GM19025 (cell line): Measurements from ENCODE around the gene C1QTNF12.
"Not testable (repeated sequence)": the region's sequence is repeated elsewhere in the genome, so short reads cannot be mapped to it uniquely, and the experiment has no call there.

Experiments used
- ATAC-seq: cut with Tn5 transposase; IDR thresholded peaks from one replicate; pipeline ENCODE4 v1.9.1; 2021; ENCODE audit warnings: mild to moderate bottlenecking, low read depth, moderate library complexity; ENCODE audit not compliant: unreplicated experiment

Gene C1QTNF12

DNA sequence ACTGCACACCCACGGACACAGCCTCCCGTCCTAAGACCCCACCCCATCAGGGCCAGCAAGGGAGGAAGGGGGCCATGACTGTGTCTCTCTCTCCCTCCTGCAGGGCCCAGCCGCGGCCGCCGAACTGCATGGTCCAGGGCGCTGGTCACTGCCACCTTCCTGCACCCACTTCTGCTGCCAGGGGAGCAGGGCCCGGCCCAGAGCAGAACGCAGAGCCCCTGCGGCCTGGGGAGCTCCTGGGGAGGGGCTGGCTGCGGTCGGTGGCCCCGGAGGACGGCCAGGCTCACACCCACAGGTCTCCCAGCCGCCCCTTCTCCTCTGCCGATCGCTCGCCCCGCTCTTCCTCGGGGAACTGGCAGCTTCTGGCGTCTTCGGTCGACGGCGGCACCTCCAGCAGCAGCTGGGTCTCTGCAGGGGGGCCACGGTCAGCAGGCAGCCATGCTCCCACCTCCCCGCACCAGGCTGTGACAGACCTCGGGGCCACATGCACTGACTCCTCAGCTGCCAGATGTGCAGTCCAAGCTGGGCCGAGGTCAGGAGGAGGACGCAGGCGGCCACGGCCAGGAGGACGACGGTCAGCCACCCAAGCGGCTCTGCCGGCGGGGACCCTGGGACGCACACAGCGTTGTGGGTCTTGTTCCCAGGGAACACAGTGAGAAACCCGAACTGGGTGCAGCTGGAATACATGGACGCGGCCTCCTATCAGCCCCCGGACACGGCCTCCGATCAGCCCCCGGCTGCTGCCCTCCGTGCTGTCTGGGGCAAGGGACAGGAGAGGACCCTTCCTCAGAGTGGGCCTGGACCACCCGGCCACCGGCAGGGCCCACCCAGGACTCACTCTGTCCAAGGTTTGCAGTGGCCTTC, 42.7 kb downstream of the C1QTNF12 start:
- ATAC-seq = no peak

DNA sequence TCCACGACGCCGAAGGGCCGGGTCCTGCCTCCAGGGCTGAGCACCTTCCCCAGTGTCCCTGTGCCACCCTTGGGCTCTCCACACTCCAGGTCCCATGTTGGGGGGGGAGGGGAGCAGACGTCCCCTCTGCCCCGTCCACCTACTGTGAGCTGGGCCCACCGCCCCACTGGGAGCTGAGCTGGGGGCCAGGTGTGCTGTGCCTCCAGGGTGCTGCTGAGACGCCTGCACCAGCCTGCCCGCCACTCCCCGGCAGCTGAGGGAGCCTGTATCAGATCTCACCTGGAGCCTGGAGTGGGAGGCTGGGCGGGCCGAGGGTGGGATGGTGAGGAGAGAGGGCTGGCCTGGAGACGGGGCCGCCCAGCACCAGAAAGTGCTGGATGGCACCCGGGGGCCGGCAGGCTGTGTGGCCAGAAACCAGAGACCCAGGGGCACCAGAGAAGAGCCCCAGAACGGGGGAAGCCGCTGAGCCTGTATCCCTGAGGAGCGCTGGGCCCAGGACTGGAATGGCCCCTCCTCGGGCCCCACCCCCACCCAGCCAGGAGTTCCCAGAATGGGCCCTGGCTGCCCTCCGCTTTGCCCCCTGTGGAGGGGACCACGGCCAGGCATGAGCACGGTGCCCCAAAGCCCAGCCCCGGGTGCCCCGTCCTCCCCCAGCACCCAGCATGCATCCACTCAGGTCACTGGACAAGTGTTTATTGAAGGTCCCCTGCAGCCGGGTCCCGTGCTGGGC, 43.5 kb downstream of the C1QTNF12 start:
- no peak for ATAC-seq

- ATAC-seq = no peak
Observed at GRCh38 chr1:1200876-1201810, 45.4 kb downstream of the C1QTNF12 start.

GRCh38 chr1:1199961-1200875, 46.3 kb downstream of the C1QTNF12 start:
- no peak for ATAC-seq

DNA sequence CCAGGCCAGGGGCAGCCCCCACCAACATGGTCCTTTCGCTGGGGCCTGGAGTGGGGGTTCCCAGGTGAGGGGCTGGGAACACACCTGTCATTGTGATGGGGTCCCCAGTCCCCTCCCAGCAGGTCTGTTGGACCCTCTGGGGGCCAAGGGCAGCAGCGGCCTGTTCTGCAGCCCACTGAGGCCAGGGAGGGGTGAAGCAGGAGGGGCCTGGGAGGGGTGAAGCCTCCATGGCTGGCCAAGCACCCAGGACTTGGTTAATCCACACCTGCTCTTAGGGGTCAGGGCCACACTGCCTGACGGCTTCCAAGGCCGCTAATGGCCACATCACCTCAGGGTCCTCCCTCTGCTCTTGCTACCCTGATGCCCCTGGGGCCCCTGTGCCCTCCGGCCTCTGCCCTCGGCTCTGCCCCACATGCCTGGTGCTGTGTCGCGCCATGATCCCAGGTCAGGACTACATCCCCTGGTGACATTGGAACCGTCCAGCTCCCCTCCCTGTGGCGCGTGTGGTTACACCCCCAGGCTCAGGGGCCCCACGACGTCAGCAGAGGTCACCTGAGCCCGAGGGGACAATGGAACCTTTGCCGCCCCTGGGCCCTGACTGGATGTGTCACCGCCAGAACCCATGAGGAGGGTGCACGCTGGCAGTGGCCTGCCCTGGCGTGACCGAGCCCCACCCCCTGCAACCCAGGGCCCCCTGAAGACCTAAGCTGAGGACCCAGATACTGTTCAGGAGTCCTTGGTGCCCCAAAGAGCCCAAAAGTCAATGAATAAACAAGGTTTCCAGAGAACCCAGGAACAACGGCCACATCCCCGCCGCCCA, 47.2 kb downstream of the C1QTNF12 start:
- no peak for ATAC-seq

GRCh38 chr1:1198423-1199140, 47.9 kb downstream of the C1QTNF12 start:
- no peak for ATAC-seq

DNA sequence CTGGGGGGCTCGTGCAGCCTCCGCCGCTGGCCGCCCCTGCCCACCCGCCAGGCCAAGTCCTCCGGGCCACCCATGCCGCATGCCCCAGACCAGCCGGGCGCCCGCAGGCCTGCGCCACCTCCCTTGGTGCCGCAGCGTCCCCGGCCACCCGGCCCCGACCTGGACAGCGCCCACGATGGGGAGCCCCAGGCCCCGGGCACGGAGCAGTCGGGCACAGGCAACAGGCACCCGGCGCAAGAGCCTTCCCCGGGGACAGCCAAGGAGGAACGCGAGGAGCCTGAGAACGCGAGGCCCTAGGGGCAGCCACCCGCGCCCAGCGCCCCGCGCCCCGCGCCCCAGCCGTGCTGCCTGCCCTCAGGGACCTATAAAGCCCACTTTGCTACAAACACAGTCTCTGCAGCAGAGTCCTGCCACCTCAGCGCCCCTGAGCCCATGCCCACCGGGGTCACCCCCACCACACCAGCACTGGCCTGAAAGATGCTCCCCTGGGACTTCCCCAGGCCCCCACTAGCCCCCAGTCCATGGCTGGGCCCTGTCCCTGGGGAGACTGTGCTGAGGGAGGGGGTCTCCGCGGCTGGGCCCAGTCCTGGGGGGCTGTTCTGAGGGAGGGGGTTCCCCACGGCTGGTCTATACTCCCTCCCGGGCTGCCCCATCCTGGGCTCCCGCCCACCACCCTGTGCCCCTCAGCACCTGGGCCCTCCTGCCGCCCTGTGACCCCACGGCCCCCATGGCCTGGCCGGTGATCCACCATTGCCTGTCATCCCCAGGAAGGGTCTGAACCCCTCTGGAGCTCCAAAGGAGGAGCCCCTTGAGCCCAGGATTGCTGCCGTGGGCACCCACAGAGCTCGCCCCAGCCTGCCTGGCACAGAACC, 48.7 kb downstream of the C1QTNF12 start:
- ATAC-seq = no peak

- no peak for ATAC-seq
Observed at GRCh38 chr1:1197188-1197500, 49.4 kb downstream of the C1QTNF12 start.

GRCh38 chr1:1196431-1197187, 49.9 kb downstream of the C1QTNF12 start:
- ATAC-seq = no peak

GRCh38 chr1:1195726-1196125, 50.8 kb downstream of the C1QTNF12 start:
- ATAC-seq = not testable (repeated sequence)

DNA sequence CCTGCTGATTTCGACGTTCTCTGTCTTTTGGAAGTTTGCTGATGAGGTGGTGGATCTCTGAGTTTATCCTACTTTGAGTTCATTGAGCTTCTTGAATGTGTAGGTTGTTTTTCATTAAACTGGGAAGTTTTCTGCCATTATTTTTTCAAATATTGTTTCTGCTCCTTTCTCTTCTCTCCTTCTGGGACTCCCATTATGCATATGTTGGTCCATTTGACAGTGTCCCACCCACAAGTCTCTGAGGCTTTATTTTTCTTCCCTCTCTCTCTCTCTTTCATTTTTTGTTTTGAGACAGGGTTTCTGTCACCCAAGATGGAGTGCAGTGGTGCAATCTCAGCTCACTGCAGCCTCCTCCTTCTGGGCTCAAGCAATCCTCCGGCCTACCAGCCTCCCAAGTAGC, 51.8 kb downstream of the C1QTNF12 start:
- no peak for ATAC-seq
